Stimulated activated CD8-positive, alpha-beta memory T cell treated with anti-CD3 and anti-CD28 coated beads, Interleukin-12 subunit alpha, Interleukin-12 subunit beta, amount 100 ng/mL, for 24 hours (primary cell): ENCODE data around the gene SPTB.

Source experiments
- DNase-seq: peaks from one replicate; pipeline ENCODE4 v3.0.0-alpha.2; 2020; ENCODE audit errors: extremely low read depth

The SPTB gene

DNA sequence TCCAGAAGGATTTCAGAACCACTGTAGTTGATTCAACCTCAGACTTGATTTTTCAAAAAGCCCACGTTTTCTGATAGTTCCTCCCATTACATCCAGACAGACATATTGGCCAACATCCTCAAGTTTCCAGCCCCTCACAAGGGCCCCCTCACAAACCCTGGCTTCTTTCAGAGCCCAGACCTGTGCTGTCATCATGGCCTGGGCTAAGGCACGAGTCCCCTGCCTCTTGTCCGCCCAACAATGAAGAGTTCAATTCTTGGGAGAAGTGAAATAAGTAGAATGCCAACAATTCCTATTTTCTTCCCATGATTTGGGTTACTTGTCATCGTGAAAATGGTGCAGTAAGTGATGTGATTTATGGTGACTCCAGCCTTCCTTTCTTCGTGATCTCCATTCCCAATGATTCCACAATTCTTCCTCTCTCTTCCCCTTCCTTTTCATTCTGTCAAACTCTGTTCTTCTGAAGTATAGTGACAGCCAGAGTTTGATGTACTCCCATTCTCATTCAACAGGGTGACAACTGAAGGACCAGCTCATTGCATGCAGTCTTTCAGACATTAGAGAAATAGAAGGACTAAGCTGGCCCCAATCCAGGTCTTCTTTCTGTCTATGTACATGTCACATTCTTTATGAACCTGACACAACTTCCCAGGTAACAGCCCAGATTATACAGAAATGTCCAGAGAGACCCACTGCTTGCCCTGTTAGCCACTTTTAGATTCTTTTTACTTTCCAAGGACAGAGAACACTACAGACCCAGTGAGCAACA lies 29.2 kb downstream of the SPTB start:
- no peak for DNase-seq

DNA sequence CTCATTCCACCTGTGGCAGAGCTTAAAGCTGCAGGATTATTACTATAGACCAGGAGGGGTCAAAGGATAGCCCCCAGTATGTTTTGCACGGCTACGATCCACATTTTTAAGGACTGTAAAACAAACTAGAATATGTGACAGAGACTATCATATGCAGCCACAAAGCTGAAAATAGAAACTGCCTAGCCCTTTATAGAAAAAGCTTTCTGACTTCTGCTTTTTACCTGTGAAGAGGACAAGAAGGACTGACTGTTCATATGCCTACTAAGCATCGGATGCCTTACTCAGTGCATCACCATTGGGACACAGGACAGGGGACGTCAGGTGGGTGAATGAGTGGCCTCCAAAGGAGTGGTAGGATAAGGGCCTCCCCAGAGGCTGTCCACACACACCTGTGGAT lies 29.8 kb downstream of the SPTB start:
- DNase-seq, result no peak

DNA sequence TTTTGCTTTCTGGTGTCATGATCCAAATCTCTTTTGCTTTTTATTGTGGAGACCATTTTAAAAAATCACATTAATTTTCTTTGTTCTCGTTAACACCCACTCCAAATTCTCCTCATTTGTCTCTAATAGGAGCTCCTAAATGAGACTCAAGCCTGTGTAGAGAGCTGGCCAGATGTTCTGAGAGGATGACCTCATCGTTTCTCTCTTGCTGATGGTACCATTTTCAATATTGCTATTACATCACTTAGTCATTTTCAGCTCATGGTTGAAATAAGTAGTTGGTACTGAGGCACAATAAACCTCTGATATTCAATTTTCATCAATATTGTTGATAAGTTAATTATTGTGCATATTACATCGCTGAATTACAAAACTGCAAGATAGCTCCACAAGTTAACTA lies 31.5 kb downstream of the SPTB start:
- DNase-seq, result no peak

DNA sequence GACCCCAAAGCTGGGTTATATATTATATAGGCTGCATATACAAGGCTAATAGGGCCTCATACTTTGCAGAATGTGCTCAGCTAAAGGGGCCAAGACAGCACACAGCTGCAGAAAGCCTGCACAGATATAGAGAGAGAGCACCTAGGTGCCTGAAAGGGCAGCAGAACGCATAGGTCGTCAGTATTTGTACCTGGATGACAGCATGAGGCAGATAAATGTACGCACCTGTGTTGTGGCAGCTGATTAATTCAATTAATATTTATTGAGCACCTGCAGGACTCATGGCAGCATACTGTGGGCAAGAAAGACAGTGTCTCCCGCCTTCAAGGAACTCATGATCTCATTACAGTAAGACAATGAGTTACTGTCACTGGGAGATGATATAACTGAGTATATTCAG lies 33.4 kb downstream of the SPTB start:
- no peak for DNase-seq

DNA sequence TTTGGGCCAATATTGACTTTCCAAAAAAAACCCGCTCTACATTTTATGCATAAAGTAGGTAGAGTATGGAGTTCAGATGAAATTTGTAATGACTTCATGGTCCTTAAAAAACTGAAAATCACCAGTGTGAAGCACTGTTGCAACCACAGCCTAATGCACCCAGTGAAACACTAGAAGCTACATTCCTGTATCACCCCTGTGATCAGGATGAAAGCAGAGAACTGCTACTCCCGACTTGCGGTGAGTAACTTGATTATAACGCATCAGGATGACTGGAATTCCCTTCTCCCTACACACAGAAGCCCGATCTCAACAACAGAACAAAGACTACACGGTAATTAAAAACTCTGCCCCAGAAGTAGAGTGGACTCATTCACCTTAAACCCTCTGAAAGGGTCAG lies 33.8 kb downstream of the SPTB start:
- no peak for DNase-seq

DNA sequence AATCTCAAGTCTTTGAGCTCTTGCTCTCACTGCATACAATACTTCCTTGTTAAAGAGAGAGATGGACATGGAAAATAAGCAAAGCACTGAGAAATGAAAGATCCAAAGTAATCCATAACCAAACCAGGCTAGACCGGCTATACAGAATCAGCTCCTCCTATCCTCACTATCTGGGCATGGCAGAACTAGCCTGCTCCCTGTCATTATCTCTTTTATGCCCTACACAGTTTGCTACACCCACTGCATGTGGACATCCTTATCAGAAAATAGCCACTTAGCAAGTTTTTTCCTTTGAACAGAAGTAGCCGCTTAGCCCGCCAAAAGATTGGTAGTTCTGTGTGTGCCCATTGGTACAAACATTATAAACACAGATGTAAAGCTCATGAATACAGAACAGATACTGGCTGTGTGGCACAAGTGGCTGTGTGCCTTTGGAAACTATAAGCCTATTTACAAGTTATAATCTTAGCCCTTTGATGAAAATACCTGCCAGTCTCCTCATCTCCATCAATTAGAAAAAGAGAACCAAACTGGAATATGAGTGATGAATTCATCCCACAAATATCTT lies 34.7 kb downstream of the SPTB start:
- no peak for DNase-seq

DNA sequence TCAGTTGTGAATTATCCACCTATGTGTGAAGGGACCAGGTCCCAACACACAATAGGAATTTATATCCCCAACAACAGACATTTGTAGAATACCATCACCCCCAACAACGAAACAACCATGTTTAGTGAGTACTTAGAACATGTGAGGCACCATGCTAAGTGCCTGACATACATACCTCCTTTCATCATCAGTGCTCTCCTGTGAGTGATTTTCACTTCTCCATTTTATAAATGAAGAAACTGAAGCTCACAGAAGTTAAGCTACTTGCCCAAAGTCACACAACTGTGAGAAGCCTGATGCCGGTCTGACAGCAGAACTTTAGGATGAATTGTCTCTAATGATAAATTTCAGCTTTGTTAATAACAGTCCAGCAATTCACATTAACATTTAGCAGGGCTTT lies 35.4 kb downstream of the SPTB start:
- DNase-seq, result no peak

DNA sequence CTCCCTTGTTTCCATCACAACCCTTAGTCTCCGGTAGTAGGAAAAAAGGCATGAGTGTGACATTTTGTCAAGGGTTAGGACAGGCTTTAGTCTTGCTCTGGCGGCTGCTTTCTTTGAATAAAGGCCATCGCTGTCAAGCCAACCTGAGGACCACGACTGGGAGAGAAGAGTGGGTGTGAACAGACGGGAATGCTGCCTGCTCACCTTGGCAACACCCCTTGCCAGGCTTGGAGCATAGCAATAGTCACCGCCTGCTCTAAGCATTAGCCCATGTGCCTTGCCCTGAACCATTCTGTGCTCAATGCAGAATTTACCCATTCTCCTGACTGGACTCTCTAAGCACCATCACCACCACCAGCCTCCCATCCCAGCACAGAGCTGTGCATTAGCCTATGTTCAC lies 36.2 kb downstream of the SPTB start:
- DNase-seq, result no peak

DNA sequence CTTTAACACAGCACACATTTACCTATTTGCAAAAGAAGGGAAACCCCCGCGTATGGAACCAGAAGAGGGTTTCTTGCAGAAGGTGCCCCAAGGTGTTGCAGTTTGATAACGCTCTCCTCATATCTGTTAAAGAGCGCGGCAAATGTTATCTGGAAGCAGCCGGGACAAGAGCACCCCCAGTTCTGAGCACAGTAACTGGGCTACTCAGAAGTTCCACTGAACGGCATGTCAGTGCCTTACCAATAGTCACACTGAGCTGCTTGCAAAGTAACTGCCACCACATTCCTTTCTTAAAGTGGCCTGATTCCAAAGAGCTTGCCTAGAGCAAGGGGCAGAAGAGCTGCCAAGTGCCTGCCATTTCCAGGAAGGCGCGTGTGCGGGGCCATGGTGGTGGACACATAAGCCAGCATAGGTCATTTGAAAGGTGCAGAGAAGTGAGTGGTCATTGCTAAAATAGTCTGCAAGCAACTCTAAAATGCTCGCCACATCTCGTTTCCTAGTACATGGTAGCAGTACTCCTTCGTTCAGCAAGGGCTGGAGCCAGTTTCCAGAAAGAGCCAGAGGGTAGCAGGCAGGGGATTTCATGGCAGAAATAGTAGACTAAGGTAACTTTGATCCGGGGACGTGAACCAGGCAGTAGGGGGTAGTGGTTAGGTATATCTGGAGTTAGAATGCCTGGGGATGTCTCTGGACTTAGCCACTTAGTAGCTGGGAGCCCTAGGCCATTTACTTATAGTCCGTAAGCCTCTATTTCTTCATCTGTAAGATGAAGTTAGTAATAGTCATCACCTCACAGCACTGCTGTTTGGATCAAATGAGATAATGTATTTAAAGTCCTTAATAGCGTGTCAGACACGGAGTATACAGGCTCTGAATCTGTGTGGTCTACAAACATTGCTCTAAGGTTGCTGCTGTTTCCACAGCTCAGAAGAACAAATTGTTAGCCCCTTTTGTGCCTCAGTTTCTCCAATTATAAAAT lies 37.6 kb downstream of the SPTB start:
- no peak for DNase-seq

DNA sequence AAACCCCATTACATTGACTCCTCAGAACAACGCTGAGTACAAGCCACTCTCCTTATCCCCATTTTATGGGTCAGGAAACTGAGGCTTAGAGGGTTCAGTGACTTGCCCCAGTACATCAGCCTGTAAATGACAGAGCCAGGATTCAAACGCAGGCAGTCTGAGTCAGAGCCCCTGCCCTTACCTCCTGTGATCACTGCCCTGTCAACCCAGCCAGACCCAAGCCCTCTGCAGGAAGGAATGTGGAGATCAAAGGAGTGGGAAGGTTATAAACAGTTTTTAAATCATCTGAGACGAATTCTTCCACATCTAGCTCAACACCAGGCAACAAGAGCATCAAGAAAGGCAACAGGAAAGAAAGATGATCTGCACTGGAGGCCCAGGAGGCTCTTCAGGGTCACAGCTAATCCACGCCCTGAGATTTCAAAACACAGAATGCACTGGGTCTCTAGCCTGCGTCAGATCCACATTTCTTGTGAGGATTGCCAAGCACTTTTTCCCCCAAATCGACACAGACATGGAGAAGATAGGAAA lies 38.5 kb downstream of the SPTB start:
- no peak for DNase-seq

DNA sequence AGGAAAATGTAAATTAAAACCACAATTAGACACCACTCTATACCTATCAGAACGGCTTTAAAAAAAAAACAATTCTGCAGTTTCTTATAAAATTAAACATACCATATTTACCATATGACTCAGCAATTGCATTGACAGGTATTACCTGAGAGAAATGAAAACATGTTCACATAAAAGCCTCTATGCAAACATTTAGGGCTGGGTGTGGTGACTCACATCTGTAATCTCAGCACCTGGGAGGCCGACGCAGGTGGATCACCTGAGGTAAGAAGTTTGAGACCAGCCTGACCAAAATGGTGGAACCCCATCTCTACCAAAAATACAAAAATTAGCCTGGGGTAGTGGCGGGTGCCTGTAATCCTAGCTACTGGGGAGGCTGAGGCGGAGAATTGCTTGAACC lies 41.1 kb downstream of the SPTB start:
- DNase-seq, result no peak

DNA sequence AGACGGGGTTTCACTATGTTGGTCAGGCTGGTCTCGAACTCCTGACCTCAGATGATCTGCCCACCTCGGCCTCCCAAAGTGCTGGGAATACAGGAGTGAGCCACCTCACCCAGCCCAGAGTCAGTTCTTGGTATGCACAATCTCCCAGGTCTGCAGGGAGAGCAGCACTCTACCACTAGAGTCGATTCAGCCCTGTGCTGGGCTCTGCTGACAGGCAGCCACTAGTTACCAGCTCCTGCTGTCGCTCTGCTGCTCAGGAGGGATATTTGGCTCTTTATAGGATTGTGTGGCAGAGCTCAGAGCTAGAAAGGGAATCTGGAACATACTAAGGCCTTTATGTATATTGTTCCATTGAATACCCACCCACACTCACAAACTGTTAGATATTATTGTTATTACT lies 44.3 kb downstream of the SPTB start:
- DNase-seq, result no peak

DNA sequence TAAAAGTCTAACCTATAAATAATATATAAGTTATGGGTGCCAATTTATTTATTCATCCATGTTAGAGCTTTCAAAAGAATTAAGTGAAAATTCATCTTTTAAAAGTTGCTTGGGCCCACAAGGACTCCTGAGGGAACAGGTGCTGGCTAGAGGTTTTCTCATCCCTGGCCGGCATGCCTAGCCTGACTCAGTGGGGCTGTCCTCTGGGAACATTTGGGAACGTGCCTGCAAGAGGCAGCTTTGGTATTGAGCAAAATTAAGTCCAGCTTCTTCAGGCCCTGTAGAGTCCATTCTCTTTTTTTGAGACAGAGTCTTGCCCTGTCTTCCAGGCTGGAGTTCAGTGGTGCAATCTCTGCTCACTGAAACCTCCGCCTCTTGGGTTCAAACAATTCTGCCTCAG lies 44.7 kb downstream of the SPTB start:
- no peak for DNase-seq

DNA sequence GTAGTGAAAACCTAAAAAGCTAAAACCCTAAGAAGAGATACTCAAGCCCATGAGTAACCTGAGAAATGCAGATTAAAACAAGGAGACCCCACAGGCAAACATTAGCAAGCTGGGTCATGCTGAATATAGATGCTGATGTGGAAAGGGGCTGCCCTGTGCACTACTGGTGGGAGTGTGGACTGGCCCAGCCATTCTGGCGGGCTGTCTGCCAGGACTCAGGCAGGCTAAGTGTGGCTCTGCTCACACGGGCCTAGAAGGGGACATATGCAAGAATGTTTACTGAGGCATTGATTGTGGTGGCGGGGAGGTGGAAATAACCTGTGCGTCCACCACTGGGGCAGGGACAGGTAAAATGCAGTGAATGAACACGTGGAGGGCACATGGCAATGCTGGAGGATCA lies 48.3 kb downstream of the SPTB start:
- no peak for DNase-seq

DNA sequence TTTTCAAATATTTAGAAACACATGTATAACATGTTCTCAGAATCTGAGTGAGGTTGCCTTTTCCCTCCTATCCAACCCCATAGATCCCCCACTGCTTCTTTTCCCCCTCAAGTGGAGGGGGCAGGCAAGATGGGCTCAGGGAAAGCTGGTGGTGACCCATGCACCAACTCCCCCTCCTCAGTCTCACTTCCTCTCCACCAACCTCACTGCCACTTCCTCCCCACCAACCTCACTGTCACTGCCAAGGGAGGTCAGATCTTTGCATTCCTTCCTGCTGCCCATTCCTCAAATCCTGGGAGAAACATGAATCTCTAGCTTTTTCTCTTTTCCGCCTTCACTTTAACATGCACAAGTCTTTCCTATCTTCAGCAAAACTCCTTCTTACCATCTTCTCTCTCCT lies 48.7 kb downstream of the SPTB start:
- DNase-seq, result no peak

DNA sequence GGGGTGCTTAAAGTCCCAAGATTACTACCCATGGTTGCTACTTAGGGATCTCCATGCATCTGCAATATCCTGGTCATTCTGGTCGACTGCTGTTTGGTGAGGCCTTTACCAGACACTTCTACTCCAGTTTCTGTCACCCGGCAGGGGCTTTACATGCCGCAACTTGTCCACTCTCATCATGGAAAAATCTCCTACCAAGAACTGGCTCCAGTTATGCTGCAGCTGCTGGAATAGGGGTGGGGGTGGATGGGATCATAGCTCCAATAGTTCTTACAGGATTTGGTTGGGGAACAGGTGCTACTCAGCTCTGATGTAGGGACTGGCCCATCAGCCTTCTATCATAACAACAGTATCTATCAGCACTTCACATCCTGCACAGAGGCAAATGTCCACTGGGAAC lies 51.6 kb downstream of the SPTB start:
- no peak for DNase-seq

DNA sequence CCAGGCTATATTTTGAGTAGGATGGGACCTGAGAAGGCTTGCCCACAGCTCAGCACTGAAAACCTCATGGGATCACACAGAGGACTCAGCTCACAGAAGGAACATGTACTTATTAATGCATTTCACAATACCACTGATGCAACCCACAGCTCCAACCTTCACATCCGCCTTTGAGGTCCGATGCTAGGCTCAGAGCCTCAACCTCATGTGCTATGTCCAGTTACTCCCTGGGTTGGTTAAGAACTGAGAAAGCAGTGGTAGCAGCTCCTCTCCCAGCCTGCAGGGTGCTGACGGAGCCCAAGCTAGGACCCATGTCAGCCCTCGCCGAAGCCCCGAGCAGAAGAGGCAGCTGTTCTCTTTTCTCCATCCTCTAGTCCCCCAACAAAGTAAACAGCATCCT lies 52.9 kb downstream of the SPTB start:
- no peak for DNase-seq

DNA sequence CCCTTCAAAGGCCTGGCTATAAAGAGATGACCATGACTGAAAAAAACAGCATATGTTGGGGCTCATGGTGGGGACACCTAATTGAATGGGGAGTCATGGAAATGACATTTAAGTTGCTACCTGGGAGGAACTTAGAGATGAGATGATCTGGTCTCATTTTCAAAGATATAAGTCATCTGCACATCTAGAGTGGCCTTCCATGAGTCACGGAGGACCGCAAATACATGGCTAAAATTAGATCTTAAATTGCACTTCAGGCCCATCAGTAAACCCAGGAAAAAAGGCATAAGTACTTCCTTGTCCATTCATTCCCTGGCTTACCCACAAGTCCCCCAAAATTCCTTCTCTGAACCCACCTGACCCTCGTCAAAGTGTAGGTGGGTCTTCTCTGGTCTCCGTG lies 53.4 kb downstream of the SPTB start:
- no peak for DNase-seq

DNA sequence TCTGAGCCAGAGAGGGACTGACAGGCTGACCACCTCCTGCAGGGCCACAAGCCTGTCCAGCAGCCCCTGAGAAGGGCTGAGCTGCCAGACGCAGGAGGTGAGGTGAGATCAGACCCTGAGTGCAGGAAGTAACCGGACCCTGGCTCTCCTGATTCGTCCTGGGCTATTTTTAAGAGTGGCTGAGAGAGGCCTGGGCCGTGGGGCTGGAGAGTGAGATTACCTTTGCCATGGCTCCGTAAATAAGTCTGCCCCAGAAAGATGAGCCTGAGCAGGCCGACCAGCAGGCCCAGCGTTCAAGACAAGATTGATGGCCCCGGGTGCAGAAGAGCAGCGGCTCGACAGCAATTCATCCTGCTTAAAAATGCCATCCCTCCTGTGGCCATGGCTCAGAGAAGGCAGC lies 54.2 kb downstream of the SPTB start:
- no peak for DNase-seq

DNA sequence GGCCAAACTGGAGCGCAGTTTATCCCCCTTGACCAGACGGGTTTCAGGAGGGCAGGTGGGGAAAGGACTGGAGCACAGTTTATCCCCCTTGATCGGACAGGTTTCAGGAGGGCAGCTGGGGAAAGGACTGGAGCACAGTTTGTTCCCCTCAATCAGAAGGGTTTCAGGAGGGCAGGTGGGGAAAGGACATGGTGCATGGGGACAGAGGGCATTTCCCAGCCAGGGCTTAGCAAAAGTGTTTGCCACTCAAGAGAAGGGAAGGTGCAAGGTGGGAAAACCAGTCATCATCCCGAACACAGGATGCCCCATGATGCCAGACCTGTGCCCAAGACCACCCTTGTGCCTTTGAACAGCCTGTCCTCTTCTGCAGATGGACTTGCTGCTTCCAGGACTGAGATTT lies 54.7 kb downstream of the SPTB start:
- no peak for DNase-seq

DNA sequence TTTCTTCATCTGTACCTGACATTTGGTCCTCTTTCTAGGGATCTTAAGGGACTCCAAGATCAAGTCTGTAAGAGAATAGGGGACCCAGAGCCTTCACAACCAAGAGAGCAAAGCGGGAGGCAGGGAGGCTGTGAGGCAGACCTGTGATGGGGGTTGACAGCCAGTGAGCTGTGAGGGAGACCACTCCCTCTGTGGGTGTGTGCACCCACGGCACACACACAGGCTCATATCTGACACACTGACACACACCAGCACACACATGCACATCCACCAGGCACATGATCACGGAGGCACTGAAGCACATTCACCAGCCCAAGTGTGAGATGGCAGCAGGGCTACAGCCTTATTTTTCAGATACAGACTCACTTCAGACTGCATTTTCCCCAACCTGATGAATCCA lies 55.2 kb downstream of the SPTB start:
- no peak for DNase-seq

DNA sequence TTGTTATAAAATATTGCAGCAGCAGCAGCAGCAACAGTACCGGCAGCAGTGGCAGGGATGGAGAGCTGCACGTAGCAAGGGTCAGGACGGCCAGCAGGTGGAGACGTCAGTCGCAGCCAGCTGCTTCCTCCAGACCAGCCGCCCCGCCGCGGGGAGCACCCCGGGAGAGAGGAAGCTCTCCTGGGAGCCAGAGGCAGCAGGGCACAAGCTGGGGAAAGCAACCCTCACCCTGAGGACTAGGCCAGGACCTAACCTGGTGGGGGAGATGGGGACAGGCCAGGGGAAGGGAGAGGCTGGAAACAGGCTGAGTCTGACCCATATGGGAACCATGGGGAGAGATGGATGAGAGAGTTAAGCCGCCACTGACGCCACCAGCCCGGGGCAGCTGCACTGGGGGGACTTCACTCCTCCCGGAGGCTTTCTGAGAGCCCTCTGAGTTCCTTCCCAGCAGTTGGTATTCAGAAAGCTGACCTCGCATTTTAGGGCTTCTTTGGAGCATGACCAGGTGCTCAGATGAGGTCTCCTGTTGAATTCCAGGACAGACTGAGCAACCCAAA lies 56.3 kb downstream of the SPTB start:
- DNase-seq, result peak; percentile 27
